T-helper 1 cell treated with Interleukin-12 subunit alpha and Interleukin-12 subunit beta and Interleukin-4 antibody, amounts not matched to agents 30 μg/mL and 1 μg/mL, for 36 hours (primary cell): ENCODE data around the gene ARPP19.

Experiments used
- H3K27ac Mint-ChIP-seq: one replicate; pipeline ENCODE4 v1.8.0; 2021; ENCODE audit warnings: mild to moderate bottlenecking, mixed read lengths
- H3K27me3 Mint-ChIP-seq: one replicate; pipeline ENCODE4 v1.8.0; 2021; ENCODE audit warnings: low read depth, mixed read lengths
- H3K36me3 Mint-ChIP-seq: one replicate; pipeline ENCODE4 v1.8.0; 2021; ENCODE audit warnings: low read depth, mixed read lengths
- H3K4me1 Mint-ChIP-seq: one replicate; pipeline ENCODE4 v1.8.0; 2021; ENCODE audit warnings: low read depth, mixed read lengths
- H3K4me3 Mint-ChIP-seq: one replicate; pipeline ENCODE4 v1.8.0; 2021; ENCODE audit warnings: mild to moderate bottlenecking, moderate library complexity, mixed read lengths
- H3K9me3 Mint-ChIP-seq: one replicate; pipeline ENCODE4 v1.8.0; 2021; ENCODE audit warnings: mixed read lengths

ARPP19 gene

DNA sequence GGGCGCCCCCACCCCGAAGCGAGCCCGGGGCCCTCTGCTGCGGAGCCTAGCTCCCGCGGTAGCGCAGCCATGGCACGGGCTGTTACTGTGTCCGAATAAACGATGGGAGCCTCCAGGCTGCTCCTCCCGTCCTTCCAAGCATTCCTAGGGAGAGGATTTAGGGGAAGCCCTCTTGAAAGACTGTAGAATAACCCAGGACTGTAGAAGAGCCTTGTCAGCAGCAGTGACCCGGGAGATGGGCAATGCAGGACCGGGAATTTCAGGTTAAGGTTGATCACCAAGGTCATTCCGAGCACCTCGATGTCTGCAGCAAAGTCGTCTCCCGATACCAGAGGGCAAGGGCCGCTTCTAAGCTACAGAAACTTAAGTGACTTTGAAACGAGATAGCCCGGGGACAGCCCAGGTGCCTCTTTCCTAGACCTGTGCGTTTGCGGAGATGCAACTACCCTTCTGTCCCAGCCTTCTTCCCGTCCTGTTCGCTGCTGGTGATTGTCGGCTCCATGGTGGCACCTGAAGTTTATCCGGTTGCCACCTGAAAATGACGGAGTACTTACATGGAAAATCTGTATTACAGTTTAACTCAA, 39.4 kb downstream of the ARPP19 start:
- Mint-ChIP-seq H3K4me1 (peaks cover 21% of the 10 kb centered on the region), H3K36me3 (no peaks in the 10 kb centered on the region), H3K27me3 (peaks cover 13% of the 10 kb centered on the region), H3K4me3 (peak overlapping the region; percentile 87), H3K9me3 (no peaks in the 10 kb centered on the region), H3K27ac (peak overlapping the region; percentile 79)

DNA sequence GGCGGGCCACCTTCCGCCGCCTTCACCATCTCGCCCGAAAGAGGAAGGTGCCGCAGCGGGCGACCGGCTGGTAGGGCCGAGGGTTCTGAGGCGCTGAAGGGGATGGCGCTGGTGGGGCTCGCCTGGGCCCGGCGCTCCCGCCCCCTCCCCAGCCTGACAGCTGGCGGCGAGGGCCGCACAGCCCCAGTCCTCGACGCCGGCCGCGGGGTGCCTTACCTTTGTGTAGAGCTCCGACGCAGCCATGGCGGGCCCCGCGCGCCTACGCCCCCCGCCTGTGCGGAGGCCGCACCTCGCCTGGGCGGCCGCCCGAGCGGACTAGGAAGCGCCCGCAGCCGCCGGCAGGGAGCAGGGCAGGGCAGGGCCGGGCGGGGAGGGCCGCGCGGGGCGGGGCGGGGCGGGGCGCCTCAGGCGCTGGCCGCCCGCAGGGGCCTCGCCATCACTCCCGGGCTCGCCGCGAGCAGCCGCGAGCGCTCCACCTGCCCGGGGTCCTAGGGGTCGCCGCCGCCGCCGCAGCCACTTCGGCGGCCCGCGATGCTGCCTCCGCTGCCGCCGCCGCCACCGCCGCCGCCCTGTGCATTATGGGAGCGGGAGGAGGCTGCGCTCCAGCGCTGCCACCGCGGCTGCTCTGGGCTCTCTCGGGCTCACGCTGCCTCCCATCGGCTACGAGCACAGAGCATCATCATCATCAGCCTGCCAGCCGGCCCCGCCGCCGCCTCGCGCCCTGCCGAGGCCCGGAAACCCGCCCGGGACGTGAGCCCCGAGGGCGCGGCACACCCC, 40.1 kb downstream of the ARPP19 start, which contains the start of gene MYO5A:
TSS of gene MYO5A (minus strand) at position 317 of the 777 bp plus-strand sequence. CDS start at position 243, 74 bp downstream.
- Mint-ChIP-seq H3K27ac (peak within 1 kb of the TSS; percentile 79), H3K4me3 (peak within 1 kb of the TSS; percentile 92), H3K36me3 (no peaks in the 10 kb centered on the region), H3K4me1 (peaks cover 21% of the 10 kb centered on the region), H3K27me3 (peaks cover 13% of the 10 kb centered on the region), H3K9me3 (no peaks in the 10 kb centered on the region)

DNA sequence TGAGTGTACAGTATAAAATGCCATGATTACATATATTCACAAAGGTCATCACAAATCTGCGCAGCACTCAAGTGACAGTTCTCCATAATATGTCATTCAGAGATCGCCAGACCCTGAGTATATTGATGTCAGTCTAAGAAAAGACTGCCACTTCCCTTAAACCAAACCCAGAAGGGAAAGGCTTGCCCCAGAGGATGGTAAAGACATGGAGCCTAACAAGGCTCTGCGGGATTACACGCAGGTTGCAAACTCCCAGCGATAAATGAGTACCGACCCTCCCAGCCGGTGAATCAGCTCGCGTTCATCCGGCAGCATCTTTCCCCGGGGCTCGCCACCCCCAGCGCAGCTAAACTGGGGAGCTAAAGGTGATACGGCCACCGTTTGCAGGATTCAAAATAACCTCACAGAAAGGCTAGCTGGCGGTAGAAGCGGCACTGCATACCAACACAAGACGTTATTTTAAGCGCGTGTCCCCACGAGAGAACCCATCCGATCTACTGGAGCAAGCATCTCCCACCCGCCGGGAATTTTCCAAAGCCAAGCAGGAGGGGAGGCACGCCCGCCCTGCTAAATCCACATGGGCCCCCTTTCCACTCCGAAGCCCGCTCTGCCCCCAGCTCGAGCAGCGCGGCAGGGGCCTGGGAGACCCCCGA, 40.8 kb downstream of the ARPP19 start:
- Mint-ChIP-seq H3K27me3 (peaks cover 13% of the 10 kb centered on the region), H3K9me3 (no peaks in the 10 kb centered on the region), H3K36me3 (peaks cover 3% of the 10 kb centered on the region), H3K27ac (peak overlapping the region; percentile 78), H3K4me1 (peaks cover 21% of the 10 kb centered on the region), H3K4me3 (peak overlapping the region; percentile 92)

DNA sequence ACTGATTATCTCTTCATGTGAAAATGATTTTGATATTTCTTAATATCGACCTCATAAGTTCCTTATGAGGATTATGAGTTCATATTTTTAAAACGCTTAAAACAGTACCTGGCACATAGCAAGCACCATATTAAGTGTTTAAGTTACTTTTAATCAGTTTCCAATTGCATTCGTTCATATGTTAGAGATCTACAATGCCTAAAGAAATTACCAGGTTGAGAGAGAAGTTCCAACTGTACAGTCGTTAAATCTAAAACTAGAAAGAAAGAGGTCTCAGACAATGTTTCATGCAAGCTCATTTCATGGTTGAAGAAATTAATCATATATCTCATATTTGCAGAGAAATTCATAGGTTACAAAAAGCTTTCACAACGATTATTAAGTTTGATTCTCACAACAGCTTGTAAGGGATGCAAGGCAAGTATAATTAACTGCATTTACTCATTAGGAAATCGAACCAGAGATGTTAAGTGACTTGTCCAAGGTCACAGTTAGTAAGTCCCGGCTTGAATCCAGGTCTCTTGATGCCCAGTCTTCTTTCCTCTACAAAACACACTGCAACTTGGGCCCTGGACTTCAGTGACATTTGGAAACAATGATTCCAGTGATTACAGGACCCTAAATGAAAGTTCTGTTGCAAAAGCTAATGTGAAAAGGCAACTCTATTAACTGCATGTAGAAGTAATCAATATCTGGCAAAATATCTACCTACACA, 41.5 kb downstream of the ARPP19 start:
- peaks cover 11% of the 10 kb centered on the region for H3K27me3 Mint-ChIP-seq
- H3K36me3 Mint-ChIP-seq = peaks cover 3% of the 10 kb centered on the region
- no peak overlapping the region for H3K27ac Mint-ChIP-seq

DNA sequence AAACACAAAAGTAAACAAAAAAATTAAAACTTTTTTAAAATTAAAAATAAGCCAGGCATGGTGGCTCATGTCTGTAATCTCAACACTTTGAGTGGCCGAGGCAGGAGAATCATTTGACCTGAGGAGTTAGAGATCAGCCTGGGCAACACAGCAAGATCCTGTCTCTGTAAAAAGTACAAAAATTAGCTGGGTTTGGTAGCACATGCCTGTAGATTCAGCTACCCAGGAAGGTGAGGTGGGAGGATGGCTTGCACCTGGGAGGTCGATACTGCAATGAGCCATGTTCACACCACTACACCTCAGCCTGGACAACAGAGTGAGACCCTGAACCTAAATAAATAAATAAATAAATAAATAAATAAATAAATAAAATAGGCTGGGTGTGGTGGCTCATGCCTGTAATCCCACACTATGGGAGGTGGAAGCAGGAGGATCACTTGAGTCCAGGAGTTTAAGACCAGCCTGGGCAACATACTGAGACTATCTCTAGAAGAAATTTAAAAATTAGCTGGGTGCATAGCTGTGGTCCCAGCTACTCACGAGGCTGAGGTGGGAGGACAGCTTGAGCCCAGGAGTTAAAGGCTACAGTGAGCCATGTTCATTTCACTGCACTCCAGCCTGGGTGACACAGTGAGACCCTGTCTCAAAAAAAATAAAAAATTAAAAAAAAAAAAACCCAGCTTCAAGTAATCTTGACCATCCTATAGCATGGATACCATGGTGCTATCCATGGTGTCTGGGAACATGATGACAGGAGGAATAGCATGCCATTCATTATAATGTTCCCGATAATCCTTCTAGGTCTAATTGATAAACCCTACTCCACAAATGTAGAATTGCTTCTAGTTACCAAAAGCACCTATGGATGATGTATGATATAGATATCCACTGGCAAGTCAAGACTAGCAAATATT, 44.4 kb downstream of the ARPP19 start:
- H3K4me1 Mint-ChIP-seq = peaks cover 14% of the 10 kb centered on the region
- no peaks in the 10 kb centered on the region for H3K9me3 Mint-ChIP-seq
- H3K27ac Mint-ChIP-seq = no peak overlapping the region
- no peak overlapping the region for H3K4me3 Mint-ChIP-seq
- peaks cover 3% of the 10 kb centered on the region for H3K36me3 Mint-ChIP-seq
- no peaks in the 10 kb centered on the region for H3K27me3 Mint-ChIP-seq

More for the DNA sequence above, 41.5 kb downstream of the ARPP19 start:
- Mint-ChIP-seq H3K9me3 (no peaks in the 10 kb centered on the region), H3K4me3 (peak overlapping the region; percentile 92), H3K4me1 (peaks cover 20% of the 10 kb centered on the region)

DNA sequence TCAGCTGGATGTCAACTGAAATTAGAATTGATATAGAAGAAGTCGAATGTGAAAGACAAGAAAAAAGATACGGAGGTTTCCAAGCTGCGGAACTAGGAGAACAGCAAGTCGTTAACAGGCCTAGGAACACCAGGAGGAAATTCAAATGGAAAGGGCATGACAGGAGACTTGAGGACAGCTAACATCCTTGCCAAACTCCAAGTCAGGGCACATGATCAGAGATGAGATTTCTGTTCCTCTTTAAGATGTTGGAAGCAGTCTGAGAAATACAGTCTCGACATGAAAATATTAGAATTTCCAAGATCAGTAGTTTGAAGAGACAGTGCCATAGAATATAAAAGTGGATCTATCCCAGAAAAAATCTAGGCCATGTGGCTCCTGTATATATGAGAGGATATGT, 45.2 kb downstream of the ARPP19 start:
- no peak overlapping the region for H3K27ac Mint-ChIP-seq
- no peaks in the 10 kb centered on the region for H3K9me3 Mint-ChIP-seq
- no peak overlapping the region for H3K4me3 Mint-ChIP-seq
- peaks cover 18% of the 10 kb centered on the region for H3K4me1 Mint-ChIP-seq
- peaks cover 3% of the 10 kb centered on the region for H3K36me3 Mint-ChIP-seq
- no peaks in the 10 kb centered on the region for H3K27me3 Mint-ChIP-seq

DNA sequence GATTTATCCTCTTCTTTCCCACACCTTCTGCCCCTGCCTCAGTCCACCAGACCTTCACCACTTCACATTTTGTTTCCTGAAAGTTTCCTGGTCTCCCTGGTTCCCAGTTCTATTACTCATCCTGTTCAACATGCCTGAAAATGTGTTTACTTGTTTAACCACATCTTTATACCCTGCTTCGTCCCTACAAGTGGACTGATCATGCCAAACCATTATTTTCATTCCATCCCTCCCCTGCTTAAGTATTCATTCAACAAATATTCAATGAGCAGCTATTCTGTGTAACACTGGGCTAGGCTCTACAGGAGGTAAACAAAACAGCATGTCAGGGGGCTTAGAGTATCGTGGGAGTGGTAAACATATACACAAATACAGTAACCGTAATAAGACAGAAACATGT, 45.6 kb downstream of the ARPP19 start:
- H3K4me1 Mint-ChIP-seq = peaks cover 20% of the 10 kb centered on the region
- H3K4me3 Mint-ChIP-seq = no peak overlapping the region
- H3K27ac Mint-ChIP-seq = no peak overlapping the region
- H3K27me3 Mint-ChIP-seq = no peaks in the 10 kb centered on the region
- H3K9me3 Mint-ChIP-seq = no peaks in the 10 kb centered on the region
- peaks cover 3% of the 10 kb centered on the region for H3K36me3 Mint-ChIP-seq

DNA sequence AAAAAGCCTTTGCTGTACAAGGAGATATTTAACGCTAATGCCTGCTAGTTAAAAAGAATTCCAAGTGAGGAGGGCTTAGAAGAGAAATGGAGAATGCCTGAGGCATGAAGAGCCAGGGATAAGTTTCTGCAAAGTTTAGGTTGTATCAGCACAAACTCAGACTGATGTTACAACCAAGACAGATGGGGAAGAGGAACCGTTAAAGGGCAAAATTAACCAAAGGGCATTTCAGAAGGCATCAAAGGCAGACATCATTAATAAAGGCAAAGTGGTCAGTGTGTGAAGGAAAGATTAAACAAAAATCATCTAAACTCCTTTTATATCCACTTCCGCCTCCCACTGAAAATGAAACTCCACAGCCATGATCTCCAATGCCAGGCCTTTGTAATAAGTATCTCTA, 47.1 kb downstream of the ARPP19 start:
- H3K27ac Mint-ChIP-seq = no peak overlapping the region
- H3K4me3 Mint-ChIP-seq = no peak overlapping the region
- peaks cover 8% of the 10 kb centered on the region for H3K4me1 Mint-ChIP-seq
- peaks cover 3% of the 10 kb centered on the region for H3K36me3 Mint-ChIP-seq
- no peaks in the 10 kb centered on the region for H3K27me3 Mint-ChIP-seq
- H3K9me3 Mint-ChIP-seq = no peaks in the 10 kb centered on the region

DNA sequence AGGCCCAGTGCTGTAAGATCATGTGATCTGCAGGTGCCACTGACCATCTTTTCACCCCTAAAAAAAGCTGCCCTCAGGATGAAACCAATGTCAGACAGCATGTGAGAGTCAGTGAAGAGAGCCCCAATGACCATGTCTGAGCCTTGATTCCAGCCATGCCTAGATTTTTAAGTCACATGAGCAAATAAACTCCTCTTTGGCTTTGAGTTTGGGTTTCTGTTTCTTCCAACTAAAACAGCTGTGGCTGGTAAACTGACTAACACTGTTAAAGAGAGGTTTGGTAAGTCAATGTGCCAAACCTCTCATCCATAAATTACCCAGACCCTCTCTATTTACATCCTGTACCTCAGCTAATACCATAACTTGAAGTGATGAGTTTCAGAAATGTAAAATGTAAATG, 48.4 kb downstream of the ARPP19 start:
- Mint-ChIP-seq H3K4me1 (peaks cover 8% of the 10 kb centered on the region), H3K36me3 (peaks cover 3% of the 10 kb centered on the region), H3K27me3 (no peaks in the 10 kb centered on the region), H3K9me3 (no peaks in the 10 kb centered on the region), H3K27ac (no peak overlapping the region), H3K4me3 (no peak overlapping the region)

DNA sequence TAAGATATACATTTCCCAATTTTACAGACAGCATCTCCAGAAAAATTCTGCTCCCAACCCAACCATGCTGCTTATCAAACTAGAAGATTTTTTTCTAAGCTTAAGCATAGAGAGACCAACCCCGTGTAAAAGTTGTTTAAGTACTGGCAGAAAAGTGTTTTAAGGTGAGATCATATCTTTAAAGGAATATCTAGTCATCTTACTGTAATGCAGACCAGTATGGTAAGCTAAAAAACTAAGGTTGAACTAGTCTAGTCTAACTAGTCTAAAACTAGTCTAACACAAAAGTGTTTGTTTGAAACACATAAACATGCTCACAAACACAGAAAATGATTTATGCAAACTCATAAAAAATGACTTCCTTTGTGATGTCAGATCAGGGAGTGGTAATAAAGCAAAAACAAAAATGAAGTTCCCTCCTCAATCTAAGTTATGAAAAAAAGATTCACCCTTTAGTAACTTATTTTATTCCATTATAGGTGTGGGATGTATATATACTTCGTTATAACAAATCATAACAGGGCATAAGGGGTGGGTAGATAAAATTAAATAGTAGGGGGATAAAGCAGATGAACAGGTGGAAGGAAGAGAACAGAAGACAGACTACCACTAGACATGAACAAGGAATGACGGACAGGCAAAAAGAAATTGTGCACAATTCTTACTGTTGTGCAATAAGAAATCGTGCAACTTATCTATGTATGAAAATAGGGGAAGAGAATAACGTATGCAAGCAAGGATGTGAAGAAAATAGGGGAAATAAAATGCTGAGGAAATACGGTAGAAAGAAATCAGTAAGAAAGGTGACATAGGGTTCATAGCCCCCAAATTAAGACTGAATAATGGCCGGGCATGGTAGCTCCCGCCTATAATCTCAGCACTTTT, 50.1 kb downstream of the ARPP19 start:
- Mint-ChIP-seq H3K4me3 (no peak overlapping the region), H3K4me1 (peaks cover 8% of the 10 kb centered on the region), H3K27me3 (no peaks in the 10 kb centered on the region), H3K36me3 (peaks cover 3% of the 10 kb centered on the region), H3K27ac (no peak overlapping the region), H3K9me3 (no peaks in the 10 kb centered on the region)

DNA sequence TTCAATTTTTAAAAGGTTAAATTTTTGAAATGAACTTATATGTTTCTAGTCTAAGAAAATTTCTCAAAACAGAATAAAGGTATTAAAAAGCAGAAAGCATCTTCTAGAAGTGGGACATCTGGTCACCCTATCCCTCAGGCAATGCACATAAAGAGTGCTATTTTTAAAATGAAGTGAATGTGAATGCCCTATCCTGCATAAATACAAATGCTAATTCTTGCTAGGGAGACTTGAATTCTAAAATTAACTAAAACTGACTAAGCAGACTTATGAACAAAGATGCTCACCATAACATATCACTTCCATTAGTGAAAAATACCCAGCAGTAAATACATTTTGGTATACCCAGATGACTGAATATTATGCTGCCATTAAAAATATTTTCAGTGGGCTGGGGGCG, 51.8 kb downstream of the ARPP19 start:
- Mint-ChIP-seq H3K4me1 (peaks cover 8% of the 10 kb centered on the region), H3K27me3 (no peaks in the 10 kb centered on the region)

DNA sequence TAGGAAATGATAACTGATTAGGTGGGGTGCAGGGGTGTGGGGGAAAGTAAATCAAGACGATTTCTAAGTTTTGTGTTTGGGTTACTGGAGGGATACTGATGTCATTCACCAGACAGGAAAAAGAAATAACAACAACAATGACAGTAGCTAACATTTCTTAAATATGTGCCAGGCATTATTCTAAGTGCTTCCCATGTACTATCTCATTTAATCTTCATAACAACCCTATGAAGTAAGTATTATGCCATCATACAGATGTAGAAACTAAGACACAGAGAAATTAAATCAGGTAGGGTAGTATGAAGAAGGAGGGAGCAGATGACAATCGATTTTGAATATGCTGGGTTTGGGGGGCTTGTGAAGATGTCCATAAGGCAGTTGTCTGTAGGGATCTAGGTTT, 53.5 kb downstream of the ARPP19 start:
- no peaks in the 10 kb centered on the region for H3K27me3 Mint-ChIP-seq
- H3K4me1 Mint-ChIP-seq = peaks cover 7% of the 10 kb centered on the region
- H3K36me3 Mint-ChIP-seq = no peaks in the 10 kb centered on the region
- no peaks in the 10 kb centered on the region for H3K9me3 Mint-ChIP-seq
- no peak overlapping the region for H3K27ac Mint-ChIP-seq
- H3K4me3 Mint-ChIP-seq = no peak overlapping the region

More for the DNA sequence above, 51.8 kb downstream of the ARPP19 start:
- Mint-ChIP-seq H3K4me3 (no peak overlapping the region), H3K27ac (no peak overlapping the region), H3K9me3 (no peaks in the 10 kb centered on the region), H3K36me3 (no peaks in the 10 kb centered on the region)

DNA sequence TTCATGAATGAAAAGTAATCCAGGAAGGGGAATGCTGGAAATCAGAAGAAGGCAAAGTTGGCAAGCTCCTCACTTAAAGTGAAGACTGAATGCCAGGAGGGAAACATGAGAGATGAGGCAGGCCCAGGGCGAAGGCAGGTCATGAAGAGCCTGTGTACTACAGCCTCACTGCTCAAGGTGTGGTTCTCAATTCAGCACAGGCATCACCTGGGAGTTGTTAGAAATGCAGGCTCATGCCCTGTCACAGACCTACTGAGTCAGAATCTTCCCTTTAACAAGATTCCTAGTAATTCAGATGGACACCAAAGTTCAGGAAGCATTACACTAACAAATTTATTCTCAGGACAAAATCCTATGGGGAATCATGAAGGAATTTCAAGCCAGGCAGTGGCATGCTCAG, 54.3 kb downstream of the ARPP19 start:
- Mint-ChIP-seq H3K4me3 (no peak overlapping the region), H3K36me3 (no peaks in the 10 kb centered on the region), H3K9me3 (no peaks in the 10 kb centered on the region), H3K27me3 (no peaks in the 10 kb centered on the region), H3K27ac (no peak overlapping the region), H3K4me1 (peaks cover 7% of the 10 kb centered on the region)
